GF-D8 (cell line): Measurements from ENCODE around the gene GET4.
"Not testable (repeated sequence)": the region's sequence is repeated elsewhere in the genome, so short reads cannot be mapped to it uniquely, and the experiment has no call there.

Experiments used
- DNase-seq: peaks from one replicate; lab custom pipeline; 2025; lab: John Stamatoyannopoulos, UW

The GET4 gene

DNA sequence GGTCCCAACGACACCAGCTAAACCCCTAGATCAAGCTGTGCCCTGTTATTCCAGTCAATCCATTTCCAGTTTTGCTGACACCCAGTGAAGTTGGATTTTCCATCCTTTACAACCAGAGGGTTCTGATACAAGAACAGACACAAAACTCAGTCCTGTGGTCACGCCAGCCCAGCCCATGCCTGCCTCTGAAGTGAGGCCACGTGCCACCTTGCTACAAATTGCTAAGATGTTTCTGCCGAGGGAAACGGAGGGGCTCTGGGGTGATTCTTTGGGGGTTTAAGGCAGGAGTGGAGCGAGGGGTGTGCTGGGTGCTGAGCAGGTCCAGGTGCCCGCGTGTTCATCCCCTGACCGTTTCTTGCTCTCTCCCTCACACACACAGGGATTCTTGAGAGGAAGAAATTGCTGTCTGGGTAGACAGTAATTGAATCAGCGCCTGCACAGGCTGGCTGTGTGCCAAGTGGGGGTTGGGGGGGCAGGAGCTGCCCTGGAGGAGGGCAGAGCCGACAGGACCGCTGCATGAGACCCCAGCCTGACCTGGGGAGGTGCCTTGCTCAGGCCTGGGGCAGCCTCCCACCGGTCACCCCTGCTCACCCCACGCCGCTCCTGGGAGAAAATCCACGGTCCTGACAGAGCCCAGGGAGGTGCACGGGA, 40.1 kb downstream of the GET4 start:
- no peak for DNase-seq

DNA sequence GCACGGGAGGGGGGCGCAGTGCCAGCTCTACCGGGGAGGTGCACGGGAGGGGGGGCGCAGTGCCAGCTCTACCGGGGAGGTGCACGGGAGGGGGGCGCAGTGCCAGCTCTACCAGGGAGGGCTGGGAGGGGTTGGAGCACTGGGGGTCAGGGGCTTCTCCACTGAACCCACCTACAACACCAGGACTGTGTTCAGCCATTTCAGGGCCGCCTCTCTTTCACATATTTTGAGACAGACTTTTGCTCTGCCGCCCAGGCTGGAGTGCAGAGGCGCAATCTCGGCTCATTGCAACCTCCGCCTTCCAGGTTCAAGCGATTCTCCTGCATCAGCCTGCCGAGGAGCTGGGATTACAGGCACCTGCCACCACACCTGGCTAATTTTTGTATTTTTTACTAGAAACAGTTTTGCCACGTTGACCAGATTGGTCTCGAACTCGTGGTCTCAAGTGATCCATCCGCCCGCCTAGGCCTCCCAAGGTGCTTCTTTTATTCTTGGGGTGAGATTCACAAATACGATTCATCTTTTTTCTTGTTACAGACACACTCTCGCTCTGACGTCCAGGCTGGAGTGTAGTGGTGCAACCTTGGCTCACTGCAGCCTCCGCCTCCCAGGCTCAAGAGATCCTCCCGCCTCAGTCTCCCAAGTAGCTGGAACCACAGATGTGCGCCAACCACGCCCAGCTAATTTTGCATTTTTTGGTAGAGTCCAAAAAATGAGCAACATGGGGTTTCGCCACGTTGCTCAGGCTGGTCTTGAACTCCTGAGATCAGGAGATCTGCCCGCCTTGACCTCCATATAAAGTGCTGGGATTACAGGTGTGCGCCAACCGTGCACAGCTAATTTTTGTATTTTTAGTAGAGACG, 41.1 kb downstream of the GET4 start:
- no peak for DNase-seq

DNA sequence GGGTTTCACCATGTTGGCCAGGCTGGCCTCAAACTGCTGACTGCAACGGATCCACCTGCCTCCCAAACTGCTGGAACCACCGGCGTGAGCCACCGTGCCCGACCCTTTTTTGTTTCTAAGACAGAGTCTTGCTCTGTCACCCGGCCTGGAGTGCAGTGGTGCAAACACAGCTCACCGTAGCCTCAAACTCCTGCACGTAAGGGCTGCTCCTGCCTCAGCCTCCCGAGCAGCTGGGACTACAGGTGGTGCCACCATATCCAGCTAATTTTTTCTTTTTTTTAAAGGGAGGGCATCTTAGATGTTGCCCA, 41.7 kb downstream of the GET4 start:
- no peak for DNase-seq

DNA sequence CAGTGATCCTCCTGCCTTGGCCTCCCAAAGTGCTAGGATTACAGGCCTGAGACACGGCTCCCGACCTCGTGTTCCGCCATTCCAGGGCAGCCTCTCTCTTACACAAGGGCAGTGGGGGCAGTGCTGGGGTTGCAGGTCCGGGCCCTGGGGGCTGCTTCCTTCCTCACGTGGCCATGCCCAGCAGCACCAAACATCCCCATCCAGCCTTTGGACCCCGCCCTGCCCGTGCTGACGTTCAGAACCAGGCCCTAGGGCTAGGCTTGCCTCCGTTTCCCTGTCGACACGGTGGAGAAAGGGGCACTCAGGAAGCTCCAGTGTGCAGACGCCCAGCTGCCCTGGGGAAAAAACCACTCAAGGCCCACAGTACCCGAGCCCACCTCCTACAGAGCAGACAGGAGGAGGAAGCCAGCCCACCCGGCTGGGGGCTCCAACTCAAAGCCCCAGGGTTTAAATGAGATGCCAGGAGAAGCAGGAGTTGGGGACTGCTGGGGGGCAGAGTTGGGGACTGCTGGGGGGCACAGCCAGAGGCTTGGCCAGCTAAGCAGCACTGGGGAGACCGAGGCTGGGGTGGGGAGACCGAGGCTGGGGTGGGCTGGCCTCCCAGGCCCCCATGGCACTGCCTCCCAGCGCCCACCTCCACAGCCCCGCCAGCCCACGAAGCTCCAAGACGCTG, 42.2 kb downstream of the GET4 start:
- DNase-seq: no peak

DNA sequence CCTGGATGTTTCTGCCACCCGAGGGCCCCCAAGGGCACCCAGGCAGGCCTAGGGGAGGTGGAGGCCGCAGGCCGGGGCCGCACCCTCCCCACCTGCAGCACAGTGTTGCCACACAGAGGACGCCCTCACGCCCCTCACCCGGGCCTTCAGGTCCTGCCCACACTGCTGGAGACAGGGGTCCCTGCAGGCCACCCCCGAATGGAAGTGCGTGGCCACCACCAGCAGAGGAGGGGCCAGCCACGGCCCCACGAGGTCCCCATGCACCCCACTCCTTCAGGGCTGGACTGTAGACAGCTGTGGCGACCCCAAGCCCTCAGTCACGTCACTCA, 42.7 kb downstream of the GET4 start:
- no peak for DNase-seq

DNA sequence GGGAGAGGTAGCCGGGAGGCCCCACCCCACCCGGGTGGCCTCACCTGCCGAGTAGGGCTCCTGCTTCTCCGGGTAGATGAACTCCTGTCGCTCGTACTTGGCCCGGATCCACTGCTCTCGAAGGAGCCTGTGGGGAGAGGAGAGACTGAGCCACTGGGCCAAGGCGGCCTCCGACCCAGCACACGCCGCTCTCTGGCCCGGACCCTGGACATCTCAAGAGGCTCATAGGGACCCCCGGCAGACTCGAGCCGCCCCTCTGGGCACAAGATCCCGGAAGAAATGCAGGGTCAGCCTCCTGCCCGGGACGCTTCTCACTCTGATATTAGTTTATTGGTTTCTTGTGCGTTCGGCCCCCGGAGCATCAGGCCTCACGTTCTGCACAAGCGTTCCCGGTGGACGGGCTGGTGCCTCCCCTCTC, 43.6 kb downstream of the GET4 start:
- DNase-seq: no peak

DNA sequence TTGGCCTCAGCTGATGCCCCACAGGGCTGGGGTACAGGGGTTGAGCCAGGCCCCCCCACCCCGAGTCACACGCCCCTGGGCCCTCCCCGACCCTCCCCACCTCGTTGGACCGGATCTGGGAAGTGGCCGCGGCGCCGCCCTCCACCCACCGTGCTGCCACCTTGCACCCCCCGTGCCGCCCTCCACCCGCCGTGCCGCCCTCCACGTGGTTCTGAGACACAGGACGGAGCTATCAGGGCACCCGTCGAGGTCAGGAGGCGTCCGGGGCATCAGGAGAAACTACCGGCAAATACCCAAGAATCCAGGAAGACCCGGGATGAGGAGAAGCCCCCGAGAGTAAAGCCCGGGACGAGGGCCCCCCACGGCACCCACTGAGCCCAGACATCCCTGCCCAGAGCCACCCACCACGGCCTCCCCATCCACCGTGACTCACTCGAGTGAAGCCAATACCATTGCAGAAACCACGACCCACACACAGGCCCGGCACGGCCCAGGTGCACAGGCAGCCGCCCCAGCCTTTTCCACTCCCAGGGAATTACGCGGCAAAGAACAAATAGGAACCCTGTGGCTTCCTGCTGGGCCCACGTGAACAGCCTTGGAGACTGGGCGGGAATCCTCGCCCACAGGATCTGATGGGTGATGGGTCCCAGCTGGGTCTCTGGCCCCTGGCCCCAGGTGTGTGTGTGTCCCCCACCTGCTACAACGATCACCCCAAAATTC, 44.2 kb downstream of the GET4 start:
- no peak for DNase-seq

DNA sequence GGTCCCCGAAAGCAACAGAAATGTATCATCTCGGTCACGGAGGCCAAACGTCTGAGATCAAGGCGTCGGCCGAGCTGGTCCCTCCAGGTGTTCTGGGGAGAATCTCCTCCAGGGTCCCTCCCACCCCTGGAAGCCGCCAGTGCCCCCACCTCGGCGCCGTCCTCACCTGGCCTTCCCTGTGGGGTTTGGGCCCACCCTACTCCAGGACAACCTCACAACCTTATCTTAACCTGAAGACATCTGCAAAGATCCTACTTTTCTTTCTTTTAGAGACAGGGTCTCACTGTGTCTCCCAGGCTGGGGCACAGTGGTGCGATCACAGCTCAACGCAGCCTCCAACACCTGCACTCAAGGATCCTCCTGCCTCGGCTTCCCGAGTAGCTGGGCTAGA, 44.7 kb downstream of the GET4 start:
- no peak for DNase-seq

DNA sequence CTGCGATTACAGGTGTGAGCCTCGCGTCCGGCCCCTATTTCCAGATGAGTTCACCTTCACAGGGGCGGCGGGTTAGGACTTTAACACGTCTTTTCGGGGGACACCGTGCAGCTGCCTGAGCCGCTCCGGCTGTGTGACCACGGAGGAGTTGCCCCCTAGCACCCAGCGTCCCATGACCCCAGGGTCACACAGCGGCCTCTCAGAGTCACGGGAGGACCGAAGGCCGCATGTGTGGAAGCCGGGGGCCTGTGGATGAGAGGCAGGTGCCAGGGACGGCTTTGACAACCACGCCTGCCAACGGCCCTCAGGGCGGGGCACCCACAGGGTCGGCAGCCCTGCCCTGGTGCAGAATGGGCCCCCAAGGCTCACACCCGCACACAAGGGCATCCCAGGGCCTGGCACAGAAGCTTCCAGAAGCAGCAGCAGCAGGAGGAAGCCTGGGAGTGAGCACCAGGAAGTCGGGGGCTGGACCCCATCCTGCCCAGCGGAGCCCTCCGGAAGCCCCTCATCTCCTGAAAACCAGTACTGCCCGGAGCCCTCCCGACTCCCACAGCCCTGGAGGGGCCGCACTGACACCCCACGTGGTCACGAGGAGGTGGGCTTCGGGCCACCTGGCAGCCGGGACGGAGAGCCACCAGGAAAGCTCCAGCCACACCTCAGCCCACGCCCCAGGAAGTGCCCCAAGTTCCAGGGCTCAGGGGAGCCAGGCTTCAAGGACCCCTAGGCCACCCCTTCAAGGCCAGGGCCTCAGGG, 45.4 kb downstream of the GET4 start:
- DNase-seq: no peak

DNA sequence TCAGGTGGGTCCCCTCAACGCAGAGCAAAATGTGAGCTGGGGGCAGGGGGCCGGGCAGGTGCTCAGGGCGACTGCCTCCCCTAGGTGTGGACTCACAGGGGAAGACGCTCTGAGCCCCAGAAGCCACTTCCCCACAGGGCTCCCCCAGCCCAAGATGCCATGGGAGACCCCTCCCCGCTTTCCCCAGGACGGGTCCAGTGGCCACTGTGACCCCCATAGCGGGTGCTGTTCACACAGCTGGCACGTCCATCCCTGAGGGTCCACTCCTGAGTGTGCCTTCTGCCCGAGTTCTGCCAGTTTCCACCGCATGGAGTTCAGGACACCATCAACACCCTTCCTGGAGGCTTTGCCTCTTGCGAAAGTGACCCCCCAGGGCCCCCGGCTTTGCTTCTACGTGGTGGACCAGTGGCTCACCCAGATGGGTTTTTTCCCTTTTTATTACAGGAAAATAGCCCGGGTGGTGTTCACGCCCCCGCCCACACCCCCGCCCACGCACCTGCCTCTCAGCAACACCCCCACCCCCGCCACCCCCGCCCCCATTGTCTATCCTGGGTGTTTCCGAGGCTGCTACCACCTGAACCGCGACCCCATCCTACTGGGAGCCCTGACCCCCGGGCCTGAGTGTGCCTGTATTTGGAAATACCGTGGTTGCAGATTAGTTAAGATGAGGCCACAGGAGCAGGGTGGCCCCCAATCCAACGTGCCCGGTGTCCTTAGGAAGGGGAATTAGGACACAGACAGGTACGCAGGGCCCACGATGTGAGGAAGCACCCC, 46.2 kb downstream of the GET4 start:
- DNase-seq: peak; percentile 50

DNA sequence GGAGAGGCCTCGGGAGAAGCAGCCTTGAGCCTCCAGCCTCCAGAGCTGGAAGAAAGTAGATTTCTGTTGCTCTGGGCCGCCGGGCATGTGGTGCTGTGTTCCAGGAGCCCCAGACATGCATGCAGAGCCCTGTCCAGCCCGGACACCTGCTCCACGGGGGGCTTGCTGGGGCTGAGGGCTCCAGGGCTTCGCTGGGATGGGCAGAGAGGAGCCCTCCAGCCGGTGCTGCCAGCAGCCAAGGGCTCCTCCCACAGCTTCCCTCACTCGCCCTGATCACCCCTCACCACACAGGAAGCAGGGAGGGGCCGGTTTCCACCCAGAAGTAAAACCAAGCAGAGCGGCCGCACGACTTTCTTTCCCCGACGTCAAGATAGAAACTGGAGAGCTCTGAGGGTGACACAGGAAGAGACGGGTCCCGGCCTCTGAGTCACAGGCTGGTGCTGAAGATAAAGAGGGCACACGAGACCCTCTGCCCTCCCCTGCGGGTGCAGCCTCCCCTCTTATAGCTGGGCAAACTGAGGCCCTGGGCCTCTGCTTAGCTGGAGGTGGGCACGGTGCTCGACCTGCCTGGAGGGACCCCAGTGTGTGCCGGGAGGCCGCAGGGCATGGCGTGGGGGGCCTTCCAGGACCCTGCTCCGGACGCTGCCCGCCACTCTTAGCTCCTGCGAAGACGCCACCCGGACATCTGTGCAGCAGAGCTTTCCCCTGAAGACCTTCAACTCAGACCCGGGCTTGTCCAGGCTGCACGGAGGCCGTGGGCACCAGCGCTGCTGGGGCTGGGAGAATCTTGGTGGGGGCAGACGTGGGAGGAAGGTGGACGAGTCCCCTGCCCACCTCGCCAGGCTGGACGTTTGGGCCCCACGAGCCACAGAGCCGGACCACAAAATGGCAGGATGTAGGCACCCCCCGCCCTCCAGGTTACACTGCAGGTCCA, 47.0 kb downstream of the GET4 start:
- peak; percentile 95 for DNase-seq

DNA sequence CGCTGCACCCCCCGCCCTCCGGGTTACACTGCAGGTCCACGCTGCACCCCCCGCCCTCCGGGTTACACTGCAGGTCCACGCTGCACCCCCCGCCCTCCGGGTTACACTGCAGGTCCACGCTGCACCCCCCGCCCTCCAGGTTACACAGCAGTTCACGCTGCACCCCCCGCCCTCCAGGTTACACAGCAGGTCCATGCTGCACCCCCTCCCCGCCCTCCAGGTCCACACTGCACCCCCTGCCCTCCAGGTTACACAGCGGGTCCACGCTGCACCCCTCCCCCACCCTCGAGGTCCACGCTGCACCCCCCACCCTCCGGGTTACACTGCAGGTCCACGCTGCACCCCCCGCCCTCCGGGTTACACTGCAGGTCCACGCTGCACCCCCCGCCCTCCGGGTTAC, 47.7 kb downstream of the GET4 start:
- DNase-seq: not testable (repeated sequence)

DNA sequence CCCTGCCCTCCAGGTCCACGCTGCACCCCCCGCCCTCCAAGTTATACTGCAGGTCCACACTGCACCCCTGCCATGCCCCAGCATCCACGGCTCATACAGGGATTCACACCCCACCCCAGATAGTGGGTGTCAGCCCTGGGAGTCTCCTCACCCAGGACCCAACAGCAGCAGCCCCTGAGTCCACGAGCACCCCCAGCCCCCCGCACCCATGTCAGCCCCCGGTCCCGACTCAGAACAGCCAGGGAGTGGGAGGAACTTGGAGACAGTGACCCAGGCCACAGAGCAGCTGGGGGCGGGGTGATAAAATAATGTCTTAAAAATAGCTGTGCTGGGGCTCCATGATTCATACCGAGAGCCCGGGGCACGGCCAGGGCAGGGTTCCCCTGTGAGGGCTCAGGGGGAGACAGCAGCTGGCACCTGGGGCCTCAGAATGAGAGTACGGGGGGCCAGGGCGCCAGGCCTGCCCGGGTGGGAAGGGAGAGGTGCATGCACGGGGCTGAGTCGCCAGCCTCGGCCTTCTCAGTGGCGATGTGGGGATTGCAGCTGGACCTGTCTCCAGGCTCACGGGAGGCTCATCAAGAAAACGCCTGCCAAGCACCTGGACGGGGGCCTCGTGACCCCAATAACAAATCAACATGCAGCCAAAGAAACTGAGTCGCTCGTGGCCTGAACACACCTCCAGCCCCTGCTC, 48.3 kb downstream of the GET4 start:
- no peak for DNase-seq

DNA sequence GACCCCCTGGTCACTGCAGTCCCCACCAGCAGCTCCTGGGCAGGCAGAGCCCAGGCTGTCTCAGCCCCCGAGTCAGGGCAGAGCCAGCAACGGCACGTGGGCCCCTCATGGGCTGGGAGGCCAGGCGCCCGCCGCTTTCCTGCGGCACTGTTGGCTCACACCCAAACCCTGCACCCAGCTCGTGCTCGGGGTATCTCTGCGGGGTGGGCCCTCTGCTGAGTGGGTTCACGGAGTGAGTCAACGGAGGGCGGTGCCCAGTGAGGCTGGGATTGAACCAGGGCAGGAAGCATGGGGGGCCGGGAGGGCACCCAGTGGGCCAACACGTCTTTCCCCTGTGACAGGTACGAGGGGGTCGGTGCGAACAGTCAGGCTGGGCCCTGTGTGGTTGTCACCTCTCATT, 49.2 kb downstream of the GET4 start:
- no peak for DNase-seq

DNA sequence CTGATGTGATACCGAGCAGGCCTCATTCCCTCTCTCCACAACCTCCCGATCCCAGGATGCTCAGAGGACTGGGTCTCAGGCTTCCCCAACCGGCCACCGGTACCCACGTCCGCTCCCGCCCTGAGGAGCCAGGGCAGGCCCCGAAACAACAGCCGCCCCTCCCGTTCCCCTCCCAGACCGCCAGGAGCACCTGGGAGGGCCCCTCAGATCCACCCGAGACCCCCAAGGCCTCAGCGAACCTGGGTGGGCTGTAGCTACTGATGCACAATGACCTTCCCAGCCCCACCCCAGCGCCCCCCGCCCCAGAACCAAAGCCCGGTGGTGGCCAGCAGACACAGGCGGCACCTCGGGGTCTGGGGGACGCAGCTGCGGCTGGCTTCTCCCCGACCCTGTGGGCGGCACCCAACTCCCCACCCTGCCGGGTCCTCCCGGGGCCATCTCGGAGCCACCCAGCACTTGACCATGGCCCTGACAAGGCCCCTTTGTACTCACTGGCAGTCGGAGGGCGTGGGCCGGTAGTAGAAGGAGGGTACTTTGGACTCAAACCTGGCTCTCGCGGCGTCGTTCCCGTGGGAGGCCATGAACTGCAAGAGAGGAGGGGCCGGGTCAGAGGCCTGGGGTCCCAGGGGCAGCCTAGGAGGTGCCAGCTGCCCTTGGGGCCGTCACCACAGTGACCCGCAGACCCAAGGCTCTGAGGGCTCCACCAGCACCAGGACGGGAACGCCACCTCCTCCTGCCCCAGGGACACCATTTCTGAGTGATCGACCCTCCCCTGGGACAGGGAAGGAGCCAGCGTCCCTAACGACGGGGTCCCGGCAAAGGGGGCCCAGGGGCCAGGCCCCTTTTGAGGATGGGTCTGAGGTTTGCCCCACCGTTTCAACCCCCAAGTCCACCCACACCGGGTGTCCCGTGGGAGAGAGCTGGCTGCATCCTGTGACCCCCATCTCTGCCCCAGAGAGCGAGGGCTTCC, 50.0 kb downstream of the GET4 start:
- no peak for DNase-seq

DNA sequence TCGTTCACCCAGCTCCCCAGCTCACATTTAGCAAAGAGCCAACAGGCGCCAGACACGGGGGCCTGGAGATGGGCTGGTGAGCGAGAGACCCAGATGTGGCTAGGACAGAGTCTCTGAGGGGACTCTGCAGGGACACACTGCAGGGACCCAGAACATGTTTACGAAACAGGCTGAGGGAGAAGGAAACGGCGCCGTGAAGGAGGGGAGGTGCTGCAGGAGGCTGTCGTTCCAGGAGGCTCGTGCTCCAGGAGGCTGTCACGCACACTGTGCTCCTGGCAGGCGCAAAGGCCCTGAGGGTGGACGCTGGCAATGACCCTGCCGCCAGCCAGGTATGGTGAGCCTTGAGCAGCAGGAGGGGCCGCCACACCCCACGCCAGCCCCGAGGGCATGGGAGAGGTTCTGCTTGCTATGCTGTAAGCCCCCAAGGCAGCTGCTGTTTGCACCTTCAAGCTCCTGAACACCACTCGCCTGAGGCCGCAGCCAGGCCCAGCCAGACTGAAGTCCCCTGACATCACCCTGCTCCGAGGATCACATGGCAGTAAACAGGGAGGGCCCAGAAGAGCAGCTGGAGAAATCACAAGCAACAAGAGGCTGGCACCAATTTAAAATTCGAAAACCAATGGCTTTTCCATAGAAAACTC, 50.8 kb downstream of the GET4 start:
- no peak for DNase-seq

DNA sequence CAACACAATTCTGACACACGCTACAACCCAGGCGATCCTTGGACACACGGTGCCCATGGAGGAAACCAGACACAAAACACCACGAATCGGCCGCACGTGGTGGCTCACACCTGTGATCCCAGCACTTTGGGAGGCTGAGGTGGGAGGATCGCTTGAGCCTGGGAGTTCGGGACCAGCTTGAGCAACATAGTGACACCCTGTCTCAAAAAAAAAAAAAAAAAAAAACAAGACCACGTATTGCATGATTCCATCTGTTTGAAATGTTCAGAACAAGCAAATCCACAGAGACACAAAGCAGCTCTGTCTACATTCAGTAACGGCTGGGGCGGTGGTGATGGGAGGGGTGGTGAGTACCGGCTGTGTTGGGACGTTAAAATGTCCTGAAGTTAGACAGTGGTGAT, 53.0 kb downstream of the GET4 start:
- DNase-seq: no peak
